Peyer's patch (tissue), 4 donors: ENCODE measurements around the gene EBP. TPM values are rescaled to one million over a fixed set of nuclear protein-coding genes. Genes with fewer than 3 reads are reported as not detected.

ENCODE experiments used
- DNase-seq, 3 donors: peaks; one replicate each; pipeline ENCODE4 v3.0.0-alpha.2; 2017 to 2019
- H3K27ac ChIP-seq, 4 donors: fragments of 200-600 bp; sonication (generic); one replicate each; pipeline ENCODE4 v1.5.1; 2016 to 2019
- H3K27me3 ChIP-seq, 2 donors: fragments of 200-600 bp; sonication (generic); one replicate each; pipeline ENCODE4 v1.5.1; 2019
- H3K36me3 ChIP-seq, 3 donors: fragments of 200-600 bp; sonication (generic); one replicate each; pipeline ENCODE4 v1.5.1; 2016 to 2019
- H3K4me1 ChIP-seq, 4 donors: fragments of 200-600 bp; sonication (generic); one replicate each; pipeline ENCODE4 v1.5.1; 2016 to 2019
- H3K4me3 ChIP-seq, 4 donors: fragments of 200-600 bp; sonication (generic); 1 replicate in 3 of 4; 2 replicates in 1 of 4; pipeline ENCODE4 v1.5.1; 2016 to 2019; ENCODE audit warnings: mild to moderate bottlenecking in 1 of 4
- H3K9me3 ChIP-seq, 4 donors: fragments of 200-600 bp; sonication (generic); one replicate each; pipeline ENCODE4 v1.5.1; 2016 to 2019; ENCODE audit warnings: mild to moderate bottlenecking in 1 of 4
- CTCF ChIP-seq, 6 experiments: fragments of 450-650 bp in 4 of 6; fragments of 200-600 bp in 2 of 6; sonication (generic) in 1 of 6; IDR thresholded peaks; one replicate each; pipeline ENCODE4 v1.5.1; 2017 to 2019; ENCODE audit warnings: antibody characterized with exemption in 6 of 6, mild to moderate bottlenecking in 3 of 6, moderate library complexity in 1 of 6
- POLR2A ChIP-seq, 2 donors: fragments of 450-650 bp; IDR thresholded peaks; one replicate each; pipeline ENCODE4 v1.5.1; 2017; ENCODE audit warnings: antibody characterized with exemption in 2 of 2, mild to moderate bottlenecking in 2 of 2, moderate library complexity in 2 of 2
- total RNA-seq, 4 donors: library from RNA; depleted of rRNA; stranded (reverse); fragments of >200 nt; gene quantifications; one replicate each; pipeline ENCODE4 v1.1.0, GENCODE V29; 2016

EBP gene
- total RNA-seq, 4 donors from 2014 or later, result 47.0 to 189 (median 134) TPM

- Histone ChIP-seq H3K9me3 (no peaks in the 10 kb centered on the region), H3K27me3 (no peaks in the 10 kb centered on the region), H3K4me1 (no peaks in the 10 kb centered on the region), H3K4me3 (no peak overlapping the region), H3K36me3 (no peaks in the 10 kb centered on the region), H3K27ac (no peak overlapping the region)
- no peak for DNase-seq
- TF ChIP-seq CTCF (IDR thresholded peaks at IDR 0.05), result no peak
- TF ChIP-seq POLR2A (IDR thresholded peaks at IDR 0.05), result no peak
These were observed 47.0 kb upstream of the EBP start for GRCh38 chrX:48474581-48474980.

GRCh38 chrX:48475296-48475695, 46.3 kb upstream of the EBP start:
- Histone ChIP-seq H3K4me1 (no peaks in the 10 kb centered on the region), H3K4me3 (peak overlapping the region; percentile 56 to 86 (median 60)), H3K27ac (peak overlapping the region; percentile 68 to 81 (median 76)), H3K27me3 (no peaks in the 10 kb centered on the region), H3K9me3 (no peaks in the 10 kb centered on the region), H3K36me3 (no peaks in the 10 kb centered on the region)
- no peak for DNase-seq
- no peak for TF ChIP-seq CTCF (IDR thresholded peaks at IDR 0.05)
- no peak for TF ChIP-seq POLR2A (IDR thresholded peaks at IDR 0.05)

- TF ChIP-seq POLR2A (IDR thresholded peaks at IDR 0.05) (peak in 1 of 2 donors; percentile 36), CTCF (IDR thresholded peaks at IDR 0.05) (peak in 1 of 6 experiments; percentile 11)
- Histone ChIP-seq H3K27me3 (no peaks in the 10 kb centered on the region), H3K27ac (peak within 1 kb of the TSS; percentile 68 to 81 (median 76)), H3K9me3 (no peaks in the 10 kb centered on the region), H3K4me3 (peak within 1 kb of the TSS; percentile 56 to 86 (median 60)), H3K36me3 (no peaks in the 10 kb centered on the region), H3K4me1 (no peaks in the 10 kb centered on the region)
- peak; percentile 88 to 95 (median 88) for DNase-seq
These were observed 45.6 kb upstream of the EBP start, which contains the start of gene FTSJ1 for GRCh38 chrX:48475774-48476577. Gene FTSJ1 (plus strand): TSS chrX:48476199. CDS start chrX:48478048, 1,849 bp downstream.

GRCh38 chrX:48476919-48477318, 44.7 kb upstream of the EBP start:
- H3K27me3 ChIP-seq, result no peaks in the 10 kb centered on the region
- no peaks in the 10 kb centered on the region for H3K9me3 ChIP-seq
- no peaks in the 10 kb centered on the region for H3K4me1 ChIP-seq
- H3K4me3 ChIP-seq, result peak overlapping the region in 3 of 4 donors; percentile 56 to 86 (median 59)
- TF ChIP-seq CTCF (IDR thresholded peaks at IDR 0.05) (no peak), POLR2A (IDR thresholded peaks at IDR 0.05) (no peak)
- peaks cover 0 to 8% (median 0%) of the 10 kb centered on the region in 3 donors for H3K36me3 ChIP-seq
- no peak for DNase-seq
- peak overlapping the region in 1 of 4 donors; percentile 68 for H3K27ac ChIP-seq

- no peak for TF ChIP-seq POLR2A (IDR thresholded peaks at IDR 0.05)
- no peak for TF ChIP-seq CTCF (IDR thresholded peaks at IDR 0.05)
- no peak overlapping the region for H3K27ac ChIP-seq
- no peaks in the 10 kb centered on the region for H3K9me3 ChIP-seq
- no peak overlapping the region for H3K4me3 ChIP-seq
- DNase-seq, result no peak
- H3K4me1 ChIP-seq, result no peaks in the 10 kb centered on the region
- H3K27me3 ChIP-seq, result no peaks in the 10 kb centered on the region
- H3K36me3 ChIP-seq, result peaks cover 0 to 10% (median 0%) of the 10 kb centered on the region in 3 donors
These were observed 43.5 kb upstream of the EBP start for GRCh38 chrX:48477960-48478755.
